Upper lobe of left lung (tissue), 6 donors: Measurements from ENCODE around the gene KRTAP13-3. TPM values are rescaled to one million over a fixed set of nuclear protein-coding genes. Genes with fewer than 3 reads are reported as not detected.

Experiments
- ATAC-seq, 2 donors: fragments of 200-7000 bp; cut with Tn5 transposase; one replicate each; pipeline ENCODE4 v1.9.1; 2022; ENCODE audit warnings: mild to moderate bottlenecking in 2 of 2, moderate library complexity in 2 of 2; ENCODE audit not compliant: low FRiP score in 2 of 2
- DNase-seq, 2 donors: peaks; one replicate each; pipeline ENCODE4 v3.0.0-alpha.2; 2019 to 2020
- H3K27ac ChIP-seq, 4 donors: fragments of 200-600 bp; sonication (generic); one replicate each; pipeline ENCODE4 v1.5.1; 2016 to 2019
- H3K27me3 ChIP-seq, 4 donors: fragments of 200-600 bp; sonication (generic); one replicate each; pipeline ENCODE4 v1.5.1; 2017 to 2019
- H3K36me3 ChIP-seq, 4 donors: fragments of 200-600 bp; sonication (generic); one replicate each; pipeline ENCODE4 v1.5.1; 2016 to 2019
- H3K4me1 ChIP-seq, 4 donors: fragments of 200-600 bp; sonication (generic); one replicate each; pipeline ENCODE4 v1.5.1; 2018 to 2019
- H3K4me3 ChIP-seq, 4 donors: fragments of 200-600 bp; sonication (generic); one replicate each; pipeline ENCODE4 v1.5.1; 2017 to 2019; ENCODE audit warnings: mild to moderate bottlenecking in 2 of 4, moderate library complexity in 1 of 4
- H3K9me3 ChIP-seq, 4 donors: fragments of 200-600 bp; sonication (generic); one replicate each; pipeline ENCODE4 v1.5.1; 2018 to 2019
- CTCF ChIP-seq, 6 experiments: fragments of 450-650 bp in 4 of 6; fragments of 200-600 bp in 2 of 6; sonication (generic) in 2 of 6; IDR thresholded peaks; one replicate each; pipeline ENCODE4 v1.5.1; 2016 to 2019; ENCODE audit warnings: antibody characterized with exemption in 6 of 6
- EP300 ChIP-seq, 4 donors: sonication (generic); formaldehyde crosslinking; IDR thresholded peaks; one replicate each; pipeline ENCODE4 v1.5.1; 2017; ENCODE audit warnings: antibody characterized with exemption in 4 of 4, control low read depth in 2 of 4
- POLR2A ChIP-seq, 4 donors: fragments of 450-650 bp; IDR thresholded peaks; one replicate each; pipeline ENCODE4 v1.5.1; 2016 to 2017; ENCODE audit warnings: antibody characterized with exemption in 4 of 4, mild to moderate bottlenecking in 2 of 4
- POLR2AphosphoS5 ChIP-seq, 2 donors: sonication (generic); formaldehyde crosslinking; IDR thresholded peaks; one replicate each; pipeline ENCODE4 v1.5.1; 2017; ENCODE audit warnings: antibody characterized with exemption in 2 of 2
- WGBS, 2 donors: methylation state at CpG; one replicate each; pipeline ENCODE4 v1.1.5; 2017 to 2018; 5-methylcytosine and 5-hydroxymethylcytosine counted together
- total RNA-seq, 6 donors: library from RNA; depleted of rRNA in 4 of 6; stranded (reverse); fragments of >200 nt in 4 of 6; gene quantifications; one replicate each; pipeline versions ENCODE4 v1.1.0 to v1.2.1, GENCODE V29; 2016 to 2021
- donor health status: DM: no; HTN: no; CAD: no; lungs with moderate emphysema.
- donor health status: DM: no; HTN: yes; CAD: no; lungs with severe emphysema.

The KRTAP13-3 gene
- total RNA-seq, 6 donors from 2014 or later, result not detected

DNA sequence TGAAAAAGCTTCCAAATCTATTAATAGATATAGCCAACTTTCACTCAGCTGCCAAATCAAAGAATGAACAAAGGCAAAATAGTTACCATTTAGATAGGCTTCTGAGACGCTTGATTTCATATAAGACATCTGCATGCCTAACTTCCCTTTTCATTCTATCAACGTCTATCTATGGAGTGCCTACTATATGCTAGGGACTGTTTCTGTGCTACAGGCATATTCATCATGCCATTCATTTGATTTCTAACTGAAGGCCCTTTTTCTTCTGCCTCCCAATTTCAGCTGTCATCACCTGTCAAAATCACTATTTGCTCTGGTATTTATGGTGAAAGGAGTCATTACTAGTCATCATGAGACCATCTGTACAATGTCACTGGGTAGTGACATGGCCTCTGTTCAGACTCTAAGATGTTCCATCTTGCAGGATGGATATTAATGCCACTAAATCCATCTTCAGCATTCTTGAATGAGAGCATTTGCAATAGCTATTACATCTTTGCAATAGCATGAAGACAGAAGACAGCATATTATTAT, 34.2 kb downstream of the KRTAP13-3 start:
- 61 to 67% methylated on average over 2 of the region's 2 CpGs for WGBS, 2 donors
- Histone ChIP-seq H3K36me3 (no peaks in the 10 kb centered on the region), H3K27ac (no peak overlapping the region), H3K4me1 (no peaks in the 10 kb centered on the region), H3K9me3 (no peaks in the 10 kb centered on the region), H3K27me3 (no peaks in the 10 kb centered on the region), H3K4me3 (no peak overlapping the region)
- DNase-seq, result no peak
- no peak for ATAC-seq
- TF ChIP-seq CTCF (IDR thresholded peaks at IDR 0.05), result no peak
- TF ChIP-seq EP300 (IDR thresholded peaks at IDR 0.05), result no peak
- no peak for TF ChIP-seq POLR2AphosphoS5 (IDR thresholded peaks at IDR 0.05)
- no peak for TF ChIP-seq POLR2A (IDR thresholded peaks at IDR 0.05)

GRCh38 chr21:30382201-30382600, 43.5 kb downstream of the KRTAP13-3 start:
- no peak for ATAC-seq
- no peaks in the 10 kb centered on the region for H3K9me3 ChIP-seq
- 20 to 36% methylated on average over 1 of the region's 1 CpG for WGBS, 2 donors
- H3K27me3 ChIP-seq, result no peaks in the 10 kb centered on the region
- no peak for DNase-seq
- TF ChIP-seq EP300 (IDR thresholded peaks at IDR 0.05), result no peak
- no peak for TF ChIP-seq CTCF (IDR thresholded peaks at IDR 0.05)
- no peak for TF ChIP-seq POLR2A (IDR thresholded peaks at IDR 0.05)
- TF ChIP-seq POLR2AphosphoS5 (IDR thresholded peaks at IDR 0.05), result no peak
- no peak overlapping the region for H3K4me3 ChIP-seq
- H3K27ac ChIP-seq, result no peak overlapping the region
- H3K4me1 ChIP-seq, result no peaks in the 10 kb centered on the region
- H3K36me3 ChIP-seq, result no peaks in the 10 kb centered on the region

Other genes with a start within 250 kb of the KRTAP13-3 start
- gene CLDN8, start 209.8 kb downstream of the KRTAP13-3 start, total RNA-seq, result 1 to 10 TPM in 3 of 6 donors, under 1 TPM in 1, not detected in 2; 0.09 to 4.8 (median 1.6) TPM
- not detected for gene KRTAP24-1, start 143.0 kb downstream of the KRTAP13-3 start, total RNA-seq
- not detected for gene KRTAP25-1, start 136.4 kb downstream of the KRTAP13-3 start, total RNA-seq
- not detected for gene KRTAP26-1, start 105.6 kb downstream of the KRTAP13-3 start, total RNA-seq
- gene KRTAP27-1, start 88.2 kb downstream of the KRTAP13-3 start, total RNA-seq, result not detected
- not detected for gene KRTAP23-1, start 77.3 kb downstream of the KRTAP13-3 start, total RNA-seq
- gene KRTAP13-2, start 53.7 kb downstream of the KRTAP13-3 start, total RNA-seq, result not detected
- gene KRTAP13-1, start 29.9 kb downstream of the KRTAP13-3 start, total RNA-seq, result not detected
- not detected for gene KRTAP13-4, start 4.3 kb upstream of the KRTAP13-3 start, total RNA-seq
- gene KRTAP15-1, start 14.3 kb upstream of the KRTAP13-3 start, total RNA-seq, result not detected
- gene KRTAP19-1, start 54.4 kb upstream of the KRTAP13-3 start, total RNA-seq, result not detected
- gene KRTAP19-2, start 61.5 kb upstream of the KRTAP13-3 start, total RNA-seq, result not detected
- gene KRTAP19-3, start 66.1 kb upstream of the KRTAP13-3 start, total RNA-seq, result not detected
- gene KRTAP19-4, start 71.2 kb upstream of the KRTAP13-3 start, total RNA-seq, result not detected
- gene KRTAP19-5, start 76.2 kb upstream of the KRTAP13-3 start, total RNA-seq, result not detected
- gene KRTAP19-6, start 115.9 kb upstream of the KRTAP13-3 start, total RNA-seq, result not detected
- gene KRTAP19-7, start 135.4 kb upstream of the KRTAP13-3 start, total RNA-seq, result not detected
- not detected for gene KRTAP22-2, start 164.5 kb upstream of the KRTAP13-3 start, total RNA-seq
- not detected for gene KRTAP6-3, start 166.5 kb upstream of the KRTAP13-3 start, total RNA-seq
- not detected for gene KRTAP6-2, start 173.0 kb upstream of the KRTAP13-3 start, total RNA-seq
- not detected for gene KRTAP22-1, start 175.2 kb upstream of the KRTAP13-3 start, total RNA-seq
- not detected for gene KRTAP6-1, start 188.0 kb upstream of the KRTAP13-3 start, total RNA-seq
- not detected for gene KRTAP20-1, start 190.5 kb upstream of the KRTAP13-3 start, total RNA-seq
- not detected for gene KRTAP20-4, start 194.7 kb upstream of the KRTAP13-3 start, total RNA-seq
- not detected for gene KRTAP20-2, start 209.3 kb upstream of the KRTAP13-3 start, total RNA-seq
- gene KRTAP20-3, start 216.9 kb upstream of the KRTAP13-3 start, total RNA-seq, result not detected